Right hindlimb (tissue), 1 donor: ENCODE data around the gene TMEM184B.
A peak's percentile ranks its signal among the peaks of the same experiment; 100 is the strongest.

Experiments
- DNase-seq: peaks from one replicate; pipeline ENCODE4 v3.0.0-alpha.2; 2018

The TMEM184B gene

GRCh38 chr22:38221908-38222796, 50.7 kb downstream of the TMEM184B start:
- no peak for DNase-seq

GRCh38 chr22:38221407-38221806, 51.4 kb downstream of the TMEM184B start:
- no peak for DNase-seq

- DNase-seq: no peak
These were observed 52.0 kb downstream of the TMEM184B start for GRCh38 chr22:38220653-38221386.

GRCh38 chr22:38220163-38220562, 52.6 kb downstream of the TMEM184B start:
- no peak for DNase-seq

GRCh38 chr22:38219632-38220031, 53.2 kb downstream of the TMEM184B start:
- DNase-seq: no peak

GRCh38 chr22:38218661-38219622, 53.9 kb downstream of the TMEM184B start:
- peak; percentile 72 for DNase-seq

- DNase-seq: no peak
These were observed 57.4 kb downstream of the TMEM184B start for GRCh38 chr22:38215156-38216038.

- DNase-seq: peak; percentile 83
These were observed 58.3 kb downstream of the TMEM184B start for GRCh38 chr22:38214302-38215056.

GRCh38 chr22:38213990-38214301, 58.9 kb downstream of the TMEM184B start:
- DNase-seq: no peak

GRCh38 chr22:38213319-38213989, 59.4 kb downstream of the TMEM184B start:
- DNase-seq: no peak

- DNase-seq: no peak
These were observed 60.4 kb downstream of the TMEM184B start for GRCh38 chr22:38212442-38212841.

GRCh38 chr22:38211556-38211955, 61.3 kb downstream of the TMEM184B start:
- no peak for DNase-seq

- no peak for DNase-seq
These were observed 64.2 kb downstream of the TMEM184B start for GRCh38 chr22:38208551-38208968.

GRCh38 chr22:38207898-38208432, 64.8 kb downstream of the TMEM184B start:
- no peak for DNase-seq

GRCh38 chr22:38205261-38206128, 67.3 kb downstream of the TMEM184B start:
- peak; percentile 96 for DNase-seq

GRCh38 chr22:38204784-38205183, 68.0 kb downstream of the TMEM184B start:
- no peak for DNase-seq

GRCh38 chr22:38203855-38204514, 68.8 kb downstream of the TMEM184B start:
- no peak for DNase-seq

GRCh38 chr22:38203090-38203810, 69.6 kb downstream of the TMEM184B start:
- DNase-seq: peak; percentile 51
